K562 (cell line): ENCODE results near the gene ZBTB2. TPM values are rescaled to one million over a fixed set of nuclear protein-coding genes. Genes with fewer than 3 reads are reported as not detected.

Experiments
- CEBPB ChIP-seq: fragments of 450-650 bp; IDR thresholded peaks from 2 replicates; pipeline ENCODE4 v1.6.1; 2016; ENCODE audit warnings: missing genetic modification characterization, missing compliant biosample characterization
- HBP1 ChIP-seq: fragments of 450-650 bp; formaldehyde crosslinking; IDR thresholded peaks from 2 replicates; pipeline ENCODE4 v1.4.0; 2022; ENCODE audit warnings: missing genetic modification characterization
- HNRNPLL ChIP-seq: fragments of 200-400 bp; formaldehyde crosslinking; IDR thresholded peaks from 2 replicates; pipeline ENCODE4 v1.6.1; 2017; ENCODE audit warnings: low read length, low read depth, mild to moderate bottlenecking; ENCODE audit not compliant: poor library complexity, severe bottlenecking
- ILK ChIP-seq: fragments of 450-650 bp; IDR thresholded peaks from 2 replicates; pipeline ENCODE4 v1.6.1; 2016; ENCODE audit warnings: missing genetic modification characterization, low read depth, mild to moderate bottlenecking, missing compliant biosample characterization, moderate library complexity, borderline replicate concordance
- L3MBTL2 ChIP-seq: fragments of 450-650 bp; IDR thresholded peaks from 2 replicates; pipeline ENCODE4 v1.6.1; 2016; ENCODE audit warnings: mild to moderate bottlenecking, moderate library complexity
- MAX ChIP-seq: sonication (generic); formaldehyde crosslinking; IDR thresholded peaks from 2 replicates; pipeline ENCODE4 v1.9.0; 2022; ENCODE audit warnings: mild to moderate bottlenecking, missing genetic modification reagents
- MECOM ChIP-seq: fragments of 250-450 bp; sonication (Bioruptor Pico); IDR thresholded peaks from 2 replicates; pipeline ENCODE4 v1.8.0; 2022; ENCODE audit warnings: inconsistent platforms
- NFRKB ChIP-seq: fragments of 450-650 bp; IDR thresholded peaks from 2 replicates; pipeline ENCODE4 v1.6.1; 2016; ENCODE audit warnings: low read depth
- OTX1 ChIP-seq: fragments of 450-650 bp; formaldehyde crosslinking; IDR thresholded peaks from 2 replicates; pipeline ENCODE4 v1.4.0; 2022; ENCODE audit warnings: mild to moderate bottlenecking
- PCBP1 ChIP-seq: fragments of 200-400 bp; formaldehyde crosslinking; IDR thresholded peaks from 2 replicates; pipeline ENCODE4 v1.6.1; 2018; ENCODE audit warnings: mild to moderate bottlenecking, low read depth, low read length; ENCODE audit not compliant: poor library complexity, severe bottlenecking
- RREB1 ChIP-seq: fragments of 250-450 bp; sonication (Bioruptor Pico); IDR thresholded peaks from 2 replicates; pipeline ENCODE4 v1.4.0; 2020
- SAFB2 ChIP-seq: fragments of 200-400 bp; formaldehyde crosslinking; IDR thresholded peaks from 2 replicates; pipeline ENCODE4 v1.6.1; 2018; ENCODE audit warnings: borderline replicate concordance, low read length, low read depth, moderate library complexity; ENCODE audit not compliant: severe bottlenecking
- SAP30 ChIP-seq: fragments of 200-600 bp; sonication (generic); IDR thresholded peaks from 2 replicates; pipeline ENCODE4 v1.6.1; 2012; ENCODE audit warnings: borderline replicate concordance, low read depth, mild to moderate bottlenecking, moderate library complexity, low read length, control low read depth, inconsistent platforms; ENCODE audit not compliant: insufficient read depth, poor library complexity, severe bottlenecking
- TCFL5 ChIP-seq: fragments of 250-450 bp; sonication (Bioruptor Pico); conservative IDR thresholded peaks from 2 replicates; pipeline ENCODE4 v1.6.1; 2021; ENCODE audit warnings: mild to moderate bottlenecking, moderate library complexity, matching md5 sums
- ZNF143 ChIP-seq: sonication (generic); formaldehyde crosslinking; IDR thresholded peaks from 2 replicates; pipeline ENCODE4 v1.9.0; 2022; ENCODE audit warnings: mild to moderate bottlenecking, missing genetic modification reagents
- ZNF398 ChIP-seq: fragments of 250-450 bp; sonication (Bioruptor Pico); IDR thresholded peaks from 2 replicates; pipeline ENCODE4 v1.8.0; 2021; ENCODE audit warnings: moderate library complexity, mild to moderate bottlenecking, inconsistent platforms
- ZNF75A ChIP-seq: fragments of 450-650 bp; formaldehyde crosslinking; IDR thresholded peaks from 2 replicates; pipeline ENCODE4 v1.4.0; 2020; ENCODE audit warnings: mild to moderate bottlenecking
- ZNF785 ChIP-seq: fragments of 250-450 bp; sonication (Bioruptor Pico); IDR thresholded peaks from 2 replicates; pipeline ENCODE4 v1.4.0; 2020; ENCODE audit warnings: mild to moderate bottlenecking
- polyA plus RNA-seq, 8 experiments: library from polyadenylated mRNA; depleted of rRNA in 4 of 8; stranded (reverse) in 5 of 8; unstranded in 3 of 8; fragments of >200 nt; fragmentation: Nextera tagmentation in 2 of 8; fragmentation: Illumina TruSeq in 1 of 8; extraction: Ambion mirVana in 2 of 8; extraction: Trizol in 1 of 8; gene quantifications; 2 replicates each; pipeline versions ENCODE4 v1.2.1 to v1.2.3, GENCODE V29; 2011 to 2014; ENCODE audit warnings: inconsistent platforms in 1 of 8, missing spikeins in 1 of 8
- total RNA-seq, 7 experiments: library from RNA; depleted of rRNA in 6 of 7; stranded (reverse); fragments of >200 nt in 6 of 7; fragmentation: Illumina TruSeq in 2 of 7; extraction: Trizol in 2 of 7; gene quantifications; 2 replicates each; pipeline versions ENCODE4 v1.2.1 to v1.2.3, GENCODE V29; 2011 to 2021; ENCODE audit warnings: low replicate concordance in 1 of 7

The ZBTB2 gene
- total and polyA plus RNA-seq, 9 of the 15 experiments (the other 6 are each of a cell fraction or from before 2014, with no cell fraction given): 5.1 to 26.2 (median 16.4) TPM

GRCh38 chr6:151389618-151390275 is 1.6 kb downstream of the ZBTB2 start (continued):
- TF ChIP-seq SAP30: peak; percentile 91
- TF ChIP-seq PCBP1: no peak
- no peak for TF ChIP-seq ZNF398 (CRISPR knock-in tag)
- 0 out of 2 replicates have a peak, but pooled peaks have one; percentile 11 for TF ChIP-seq ZNF143 (CRISPR knock-in tag)
- peak; percentile 79 for TF ChIP-seq MAX
- TF ChIP-seq L3MBTL2: peak; percentile 77
- TF ChIP-seq SAFB2: no peak
- TF ChIP-seq OTX1 (CRISPR knock-in tag): peak; percentile 87
- TF ChIP-seq ZNF75A (CRISPR knock-in tag): no peak
- TF ChIP-seq HBP1 (CRISPR knock-in tag): 0 out of 2 replicates have a peak, but pooled peaks have one; percentile 67
- no peak for TF ChIP-seq CEBPB (tag)
- TF ChIP-seq MECOM (CRISPR knock-in tag): no peak
- TF ChIP-seq RREB1 (CRISPR knock-in tag): peak; percentile 83; the same call in 1 of the 2 replicates
- TF ChIP-seq ZNF785 (CRISPR knock-in tag): no peak
- no peak for TF ChIP-seq ILK (tag)
- no peak for TF ChIP-seq TCFL5 (CRISPR knock-in tag)
- TF ChIP-seq NFRKB: peak; percentile 73
- peak; percentile 51 for TF ChIP-seq HNRNPLL
